GM23338 (cell line): ENCODE data around the gene DAZ2. TPM values are rescaled to one million over a fixed set of nuclear protein-coding genes. Genes with fewer than 3 reads are reported as not detected.
"Not testable (repeated sequence)": the region's sequence is repeated elsewhere in the genome, so short reads cannot be mapped to it uniquely, and the experiment has no call there.

ENCODE experiments used
- ATAC-seq: fragments of 200-7000 bp; cut with Tn5 transposase; 3 replicates; pipeline ENCODE4 v1.9.1; 2020
- DNase-seq: peaks from one replicate; pipeline ENCODE4 v3.0.0-alpha.2; 2015; ENCODE audit warnings: low spot score
- H2AFZ ChIP-seq: fragments of 200-600 bp; sonication (generic); 2 replicates; pipeline ENCODE4 v1.8.0; 2016; ENCODE audit warnings: antibody characterized with exemption, mild to moderate bottlenecking, moderate library complexity
- H3F3A ChIP-seq: fragments of 200-600 bp; sonication (generic); replicated peaks from 2 replicates; pipeline ENCODE4 v1.8.0; 2017; ENCODE audit warnings: antibody characterized with exemption, mixed run types, low read depth
- H3K27ac ChIP-seq: fragments of 200-600 bp; sonication (generic); 2 replicates; pipeline ENCODE4 v1.6.1; 2016; ENCODE audit warnings: low read depth
- H3K27me3 ChIP-seq: fragments of 200-600 bp; sonication (generic); 2 replicates; pipeline ENCODE4 v1.8.0; 2016; ENCODE audit warnings: mild to moderate bottlenecking, mixed run types, moderate library complexity; ENCODE audit not compliant: insufficient read depth
- H3K36me3 ChIP-seq: fragments of 200-600 bp; sonication (generic); 2 replicates; pipeline ENCODE4 v1.8.0; 2016; ENCODE audit warnings: mild to moderate bottlenecking; ENCODE audit not compliant: insufficient read depth
- H3K4me1 ChIP-seq: fragments of 200-600 bp; sonication (generic); 2 replicates; pipeline ENCODE4 v1.8.0; 2016; ENCODE audit warnings: mild to moderate bottlenecking, moderate library complexity; ENCODE audit not compliant: insufficient read depth
- H3K4me2 ChIP-seq: fragments of 200-600 bp; sonication (generic); 2 replicates; pipeline ENCODE4 v1.7.1; 2017; ENCODE audit warnings: mixed run types
- H3K4me3 ChIP-seq: fragments of 200-600 bp; sonication (generic); 2 replicates; pipeline ENCODE4 v1.6.1; 2016; ENCODE audit warnings: mixed run types
- H3K79me2 ChIP-seq: fragments of 200-600 bp; sonication (generic); replicated peaks from 2 replicates; pipeline ENCODE4 v1.8.0; 2017; ENCODE audit warnings: mild to moderate bottlenecking; ENCODE audit not compliant: insufficient read depth
- H3K9me2 ChIP-seq: fragments of 200-600 bp; sonication (generic); 2 replicates; pipeline ENCODE4 v1.8.0; 2017; ENCODE audit not compliant: insufficient read depth
- H4K20me1 ChIP-seq: fragments of 200-600 bp; sonication (generic); replicated peaks from 2 replicates; pipeline ENCODE4 v1.8.0; 2017; ENCODE audit warnings: mild to moderate bottlenecking; ENCODE audit not compliant: insufficient read depth
- H3K27ac Mint-ChIP-seq: 2 replicates; pipeline ENCODE4 v1.8.0; 2020; ENCODE audit warnings: inconsistent platforms, mild to moderate bottlenecking, moderate library complexity, mixed read lengths
- H3K27me3 Mint-ChIP-seq: 3 replicates; pipeline ENCODE4 v1.8.0; 2022; ENCODE audit warnings: low read depth, mild to moderate bottlenecking, moderate library complexity, mixed read lengths, inconsistent platforms; ENCODE audit not compliant: insufficient read depth, poor library complexity
- H3K36me3 Mint-ChIP-seq: 3 replicates; pipeline ENCODE4 v1.8.0; 2021; ENCODE audit warnings: low read depth, mild to moderate bottlenecking, inconsistent platforms, moderate library complexity, mixed read lengths
- H3K4me1 Mint-ChIP-seq: 3 replicates; pipeline ENCODE4 v1.8.0; 2020; ENCODE audit warnings: mild to moderate bottlenecking, inconsistent platforms, mixed read lengths
- H3K4me3 Mint-ChIP-seq: 3 replicates; pipeline ENCODE4 v1.8.0; 2021; ENCODE audit warnings: moderate library complexity, mild to moderate bottlenecking, inconsistent platforms, mixed read lengths
- H3K9me3 Mint-ChIP-seq: 3 replicates; pipeline ENCODE4 v1.8.0; 2020; ENCODE audit warnings: moderate library complexity, mild to moderate bottlenecking, inconsistent platforms, mixed read lengths
- long read RNA-seq: library from polyadenylated mRNA; unstranded; transcript quantifications from one replicate; pipeline ENCODE4 v2.0.0, GENCODE V29; 2020; ENCODE audit not compliant: unreplicated experiment
- polyA plus RNA-seq: library from polyadenylated mRNA; unstranded; fragments of >200 nt; fragmentation: Nextera tagmentation; extraction: Ambion mirVana; gene quantifications from 2 replicates; pipeline ENCODE4 v1.2.1, GENCODE V29; 2016
- total RNA-seq: library from RNA; depleted of rRNA; stranded (reverse); fragments of >200 nt; shearing (Covaris generic); gene quantifications from 2 replicates; pipeline ENCODE4 v1.2.3, GENCODE V29; 2014; rRNA removed

The DAZ2 gene, protein sequence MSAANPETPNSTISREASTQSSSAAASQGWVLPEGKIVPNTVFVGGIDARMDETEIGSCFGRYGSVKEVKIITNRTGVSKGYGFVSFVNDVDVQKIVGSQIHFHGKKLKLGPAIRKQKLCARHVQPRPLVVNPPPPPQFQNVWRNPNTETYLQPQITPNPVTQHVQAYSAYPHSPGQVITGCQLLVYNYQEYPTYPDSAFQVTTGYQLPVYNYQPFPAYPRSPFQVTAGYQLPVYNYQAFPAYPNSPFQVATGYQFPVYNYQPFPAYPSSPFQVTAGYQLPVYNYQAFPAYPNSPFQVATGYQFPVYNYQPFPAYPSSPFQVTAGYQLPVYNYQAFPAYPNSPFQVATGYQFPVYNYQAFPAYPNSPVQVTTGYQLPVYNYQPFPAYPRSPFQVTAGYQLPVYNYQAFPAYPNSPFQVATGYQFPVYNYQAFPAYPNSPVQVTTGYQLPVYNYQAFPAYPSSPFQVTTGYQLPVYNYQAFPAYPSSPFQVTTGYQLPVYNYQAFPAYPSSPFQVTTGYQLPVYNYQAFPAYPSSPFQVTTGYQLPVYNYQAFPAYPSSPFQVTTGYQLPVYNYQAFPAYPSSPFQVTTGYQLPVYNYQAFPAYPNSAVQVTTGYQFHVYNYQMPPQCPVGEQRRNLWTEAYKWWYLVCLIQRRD
- total RNA-seq: 0.07 TPM in 1 of 2 replicates, not detected in the other
- polyA plus RNA-seq: not detected in 2 replicates
- long read RNA-seq: 0 reads

- H3K4me3 Mint-ChIP-seq, H2AFZ ChIP-seq, DNase-seq: not testable (repeated sequence)
Observed at GRCh38 chrY:23219233-23219632, at the start of gene DAZ2. TSS of gene DAZ2 (plus strand) at chrY:23219533. CDS start at chrY:23219741, 208 bp downstream.

DNA sequence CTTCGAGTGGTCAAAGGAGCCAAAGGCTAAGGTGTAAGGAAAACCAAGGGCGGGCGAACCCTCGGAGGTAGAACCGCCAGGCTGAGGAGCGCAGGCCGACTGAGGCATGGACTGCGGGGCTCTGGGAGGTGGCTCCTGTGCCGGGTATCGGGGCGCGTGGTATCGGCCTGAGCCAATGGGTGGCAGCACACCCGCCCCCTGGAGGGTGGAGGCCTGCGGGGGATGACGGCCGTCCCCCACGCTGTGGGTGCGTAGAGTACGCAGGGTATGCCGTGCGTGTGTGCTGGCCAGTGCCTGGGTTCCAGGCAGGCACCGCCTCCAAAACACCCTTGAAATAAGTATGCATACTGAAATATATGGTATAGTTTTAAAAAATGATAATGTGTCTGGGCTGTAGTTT lies 20.4 kb upstream of the DAZ2 start, which contains the start of gene DAZ1:
Gene DAZ1, minus strand, starts transcription at position 101 of the 400 bp plus-strand sequence. CDS start 208 bp downstream, outside the sequence.
- H2AFZ ChIP-seq, H3K4me1 ChIP-seq, H3K4me2 ChIP-seq, H3K36me3 Mint-ChIP-seq, H3K27ac ChIP-seq, H4K20me1 ChIP-seq, ATAC-seq, H3K9me2 ChIP-seq, H3F3A ChIP-seq, H3K27me3 Mint-ChIP-seq, H3K79me2 ChIP-seq, DNase-seq, H3K27me3 ChIP-seq, H3K4me3 Mint-ChIP-seq, H3K27ac Mint-ChIP-seq, H3K36me3 ChIP-seq, H3K4me3 ChIP-seq, H3K4me1 Mint-ChIP-seq, H3K9me3 Mint-ChIP-seq: not testable (repeated sequence)

More at GRCh38 chrY:23219233-23219632, at the start of gene DAZ2:
- not testable (repeated sequence) for H3K4me1 ChIP-seq, H3K27me3 ChIP-seq, H3K27me3 Mint-ChIP-seq, H3K27ac Mint-ChIP-seq, H3K9me2 ChIP-seq, H3K4me2 ChIP-seq, H3K4me1 Mint-ChIP-seq, H3K27ac ChIP-seq, H3K79me2 ChIP-seq, H3F3A ChIP-seq, H4K20me1 ChIP-seq, H3K36me3 Mint-ChIP-seq, H3K36me3 ChIP-seq, ATAC-seq, H3K4me3 ChIP-seq, H3K9me3 Mint-ChIP-seq

DNA sequence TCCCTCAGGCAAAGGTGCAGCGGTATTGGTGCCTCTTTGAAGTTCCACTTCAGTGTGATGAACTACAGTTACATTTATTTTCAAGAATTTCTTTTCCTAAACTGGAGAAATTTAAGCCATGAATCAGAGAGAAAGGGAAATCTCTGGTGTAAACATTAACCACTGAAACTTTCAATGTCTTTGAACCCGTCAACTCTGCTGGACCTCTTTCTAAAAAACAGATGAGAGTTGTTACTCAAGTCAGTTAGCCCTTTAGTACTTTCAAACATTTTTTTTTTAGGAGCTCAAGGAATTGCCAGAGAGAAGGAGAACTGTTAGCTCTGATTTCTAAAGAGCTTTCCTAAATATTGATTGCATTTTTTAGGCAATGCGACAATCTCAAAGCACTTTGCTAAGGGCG lies 11.9 kb upstream of the DAZ2 start:
- H3K27ac Mint-ChIP-seq, H3K27me3 Mint-ChIP-seq: not testable (repeated sequence)

GRCh38 chrY:23209802-23210495 lies 9.4 kb upstream of the DAZ2 start:
- H3K36me3 ChIP-seq, H3K36me3 Mint-ChIP-seq, H3K27ac Mint-ChIP-seq, H3K27ac ChIP-seq, H3F3A ChIP-seq, H2AFZ ChIP-seq, H4K20me1 ChIP-seq, H3K79me2 ChIP-seq, H3K4me2 ChIP-seq, H3K4me1 ChIP-seq, H3K9me2 ChIP-seq, H3K9me3 Mint-ChIP-seq, H3K4me1 Mint-ChIP-seq, H3K4me3 ChIP-seq, H3K4me3 Mint-ChIP-seq, DNase-seq, ATAC-seq, H3K27me3 Mint-ChIP-seq, H3K27me3 ChIP-seq: not testable (repeated sequence)

More for the DNA sequence above, 11.9 kb upstream of the DAZ2 start:
- H3K79me2 ChIP-seq, H4K20me1 ChIP-seq, H3K4me1 ChIP-seq, H3F3A ChIP-seq, H3K4me3 Mint-ChIP-seq, H3K4me3 ChIP-seq, H3K36me3 ChIP-seq, H2AFZ ChIP-seq, DNase-seq, H3K9me2 ChIP-seq, H3K4me1 Mint-ChIP-seq, H3K4me2 ChIP-seq, ATAC-seq, H3K9me3 Mint-ChIP-seq, H3K36me3 Mint-ChIP-seq, H3K27ac ChIP-seq, H3K27me3 ChIP-seq: not testable (repeated sequence)

GRCh38 chrY:23210681-23211080 lies 8.7 kb upstream of the DAZ2 start:
- not testable (repeated sequence) for H3K9me2 ChIP-seq, H3K4me3 Mint-ChIP-seq, H3K27me3 ChIP-seq, H3K36me3 Mint-ChIP-seq, H2AFZ ChIP-seq, H3K4me1 ChIP-seq, H3K27ac Mint-ChIP-seq, H3K4me1 Mint-ChIP-seq, H4K20me1 ChIP-seq, H3K79me2 ChIP-seq, H3K27me3 Mint-ChIP-seq, H3K36me3 ChIP-seq, H3F3A ChIP-seq, ATAC-seq, H3K9me3 Mint-ChIP-seq, H3K4me3 ChIP-seq, H3K27ac ChIP-seq, DNase-seq, H3K4me2 ChIP-seq
